NB4 (cell line): Measurements from ENCODE around the gene TXNRD2.

Experiments
- CTCF ChIP-seq: IDR thresholded peaks from one replicate; pipeline ENCODE4 v1.5.1; 2012; ENCODE audit warnings: low read depth, low read length
- MAX ChIP-seq: IDR thresholded peaks from 2 replicates; pipeline ENCODE4 v1.6.1; 2011; ENCODE audit warnings: low read depth, low read length
- POLR2A ChIP-seq: IDR thresholded peaks from 2 replicates; pipeline ENCODE4 v1.6.1; 2011; ENCODE audit warnings: mild to moderate bottlenecking; ENCODE audit not compliant: insufficient read length; ENCODE audit errors: extremely low read depth

- TF ChIP-seq CTCF = no peak
- TF ChIP-seq MAX = no peak
- no peak for TF ChIP-seq POLR2A
These were observed 13.4 kb downstream of the TXNRD2 start for GRCh38 chr22:19928207-19928606.
